HepG2 (cell line): ENCODE data around the gene HBQ1.

Experiments used
- CTCF ChIP-seq: sonication (generic); formaldehyde crosslinking; IDR thresholded peaks from 2 replicates; pipeline ENCODE4 v1.5.0; 2020; ENCODE audit warnings: mild to moderate bottlenecking, missing genetic modification reagents, moderate library complexity
- HMGXB4 ChIP-seq, 2 experiments: sonication (generic) in 1 of 2; formaldehyde crosslinking in 1 of 2; IDR thresholded peaks; 2 replicates each; pipeline versions ENCODE4 v1.4.0 to v1.6.1; 2018 to 2020; ENCODE audit warnings: missing genetic modification reagents in 2 of 2, borderline replicate concordance in 1 of 2, low read depth in 1 of 2, mild to moderate bottlenecking in 1 of 2, missing biosample characterization in 1 of 2
- IRF9 ChIP-seq: sonication (generic); formaldehyde crosslinking; IDR thresholded peaks from 2 replicates; pipeline ENCODE4 v1.8.0; 2022; ENCODE audit warnings: missing genetic modification reagents, mild to moderate bottlenecking, borderline replicate concordance
- KDM5B ChIP-seq: sonication (generic); formaldehyde crosslinking; IDR thresholded peaks from 2 replicates; pipeline ENCODE4 v1.4.0; 2020; ENCODE audit warnings: missing genetic modification reagents, mild to moderate bottlenecking, borderline replicate concordance
- KDM6A ChIP-seq: IDR thresholded peaks from 2 replicates; pipeline ENCODE4 v1.6.1; 2016; ENCODE audit warnings: low read depth
- KLF13 ChIP-seq: sonication (generic); formaldehyde crosslinking; IDR thresholded peaks from 2 replicates; pipeline ENCODE4 v1.4.0; 2020; ENCODE audit warnings: mild to moderate bottlenecking, missing genetic modification reagents
- MAZ ChIP-seq, 2 experiments: sonication (generic) in 1 of 2; formaldehyde crosslinking in 1 of 2; IDR thresholded peaks; 2 replicates each; pipeline versions ENCODE4 v1.5.0 to v1.6.1; 2012 to 2020; ENCODE audit warnings: low read depth in 2 of 2, mild to moderate bottlenecking in 2 of 2, borderline replicate concordance in 1 of 2, improper control_type of control experiment in 1 of 2, low read length in 1 of 2, missing genetic modification reagents in 1 of 2, moderate library complexity in 1 of 2
- MIER3 ChIP-seq: IDR thresholded peaks from 2 replicates; pipeline ENCODE4 v1.6.1; 2016; ENCODE audit warnings: missing compliant biosample characterization, borderline replicate concordance
- REST ChIP-seq, 2 experiments: IDR thresholded peaks; 2 replicates each; pipeline ENCODE4 v1.6.1; 2011 to 2012; ENCODE audit warnings: low read length in 2 of 2, borderline replicate concordance in 1 of 2, low read depth in 1 of 2, mild to moderate bottlenecking in 1 of 2, moderate library complexity in 1 of 2
- ZNF691 ChIP-seq: sonication (generic); formaldehyde crosslinking; IDR thresholded peaks from 2 replicates; pipeline ENCODE4 v1.4.0; 2020; ENCODE audit warnings: missing genetic modification reagents, low read depth, mild to moderate bottlenecking, borderline replicate concordance
- ZNF775 ChIP-seq: sonication (generic); formaldehyde crosslinking; IDR thresholded peaks from 2 replicates; pipeline ENCODE4 v1.4.0; 2020; ENCODE audit warnings: missing genetic modification reagents, mild to moderate bottlenecking, moderate library complexity, borderline replicate concordance

- no peak for TF ChIP-seq CTCF (CRISPR knock-in tag)
- no peak for TF ChIP-seq HMGXB4 (CRISPR knock-in tag; IDR thresholded peaks at IDR 0.05; ENCODE audit: borderline replicate concordance in 1 of 2, low read depth in 1 of 2)
- TF ChIP-seq REST (IDR thresholded peaks at IDR 0.05; ENCODE audit: borderline replicate concordance in 1 of 2, low read depth in 1 of 2, low read length in 2 of 2), result no peak
- no peak for TF ChIP-seq ZNF691 (CRISPR knock-in tag)
- no peak for TF ChIP-seq ZNF775
- no peak for TF ChIP-seq KDM6A (CRISPR knock-in tag)
- TF ChIP-seq IRF9 (CRISPR knock-in tag), result no peak
- no peak for TF ChIP-seq MIER3
- no peak for TF ChIP-seq MAZ (IDR thresholded peaks at IDR 0.05; ENCODE audit: borderline replicate concordance, low read depth, low read length)
- no peak for TF ChIP-seq MAZ (CRISPR knock-in tag; IDR thresholded peaks at IDR 0.05; ENCODE audit: low read depth)
- TF ChIP-seq KDM5B, result no peak
- TF ChIP-seq KLF13 (CRISPR knock-in tag), result no peak
Measured at GRCh38 chr16:133716-134115, 46.5 kb upstream of the HBQ1 start.
